ENCODE results near the gene WFDC10B.
"Not testable (repeated sequence)": the region's sequence is repeated elsewhere in the genome, so short reads cannot be mapped to it uniquely, and the experiment has no call there.

Gene WFDC10B

GRCh38 chr20:45646875-45647274 is 57.9 kb downstream of the WFDC10B start:
- H3K4me3 ChIP-seq (ENCODE audit: low read depth, low read length): no peak overlapping the region
- no peak for TF ChIP-seq CTCF (IDR thresholded peaks at IDR 0.05; ENCODE audit: low read depth, low read length)

GRCh38 chr20:45645869-45646268 is 59.0 kb downstream of the WFDC10B start:
- H3K4me3 ChIP-seq (ENCODE audit: low read depth, low read length): not testable (repeated sequence)

- not testable (repeated sequence) for H3K4me3 ChIP-seq (ENCODE audit: low read depth, low read length)
Measured at GRCh38 chr20:45641076-45641475, 63.7 kb downstream of the WFDC10B start.

GRCh38 chr20:45639687-45640086 is 65.1 kb downstream of the WFDC10B start:
- no peak for TF ChIP-seq CTCF (IDR thresholded peaks at IDR 0.05; ENCODE audit: low read depth, low read length)

GRCh38 chr20:45636513-45636912 is 68.3 kb downstream of the WFDC10B start:
- TF ChIP-seq CTCF (IDR thresholded peaks at IDR 0.05; ENCODE audit: low read depth, low read length): no peak
- H3K4me3 ChIP-seq (ENCODE audit: low read depth, low read length): no peak overlapping the region

More at GRCh38 chr20:45639687-45640086, 65.1 kb downstream of the WFDC10B start:
- no peak overlapping the region for H3K4me3 ChIP-seq (ENCODE audit: low read depth, low read length)

All from WI38 (cell line).